Thyroid gland (tissue), 4 donors: Measurements from ENCODE around the gene NECTIN2.

Source experiments
- POLR2A ChIP-seq, 2 donors: fragments of 450-650 bp; IDR thresholded peaks; one replicate each; pipeline ENCODE4 v1.6.1; 2017; ENCODE audit warnings: antibody characterized with exemption in 2 of 2, mild to moderate bottlenecking in 2 of 2, moderate library complexity in 1 of 2
- TF ChIP-seq, protein P1 (sequence below), 6 experiments: fragments of 200-600 bp in 3 of 6; fragments of 450-650 bp in 3 of 6; sonication (generic) in 3 of 6; IDR thresholded peaks; one replicate each; pipeline ENCODE4 v1.5.1; 2016 to 2019; ENCODE audit warnings: antibody characterized with exemption in 6 of 6, mild to moderate bottlenecking in 2 of 6, inconsistent platforms in 1 of 6, moderate library complexity in 1 of 6

DNA sequence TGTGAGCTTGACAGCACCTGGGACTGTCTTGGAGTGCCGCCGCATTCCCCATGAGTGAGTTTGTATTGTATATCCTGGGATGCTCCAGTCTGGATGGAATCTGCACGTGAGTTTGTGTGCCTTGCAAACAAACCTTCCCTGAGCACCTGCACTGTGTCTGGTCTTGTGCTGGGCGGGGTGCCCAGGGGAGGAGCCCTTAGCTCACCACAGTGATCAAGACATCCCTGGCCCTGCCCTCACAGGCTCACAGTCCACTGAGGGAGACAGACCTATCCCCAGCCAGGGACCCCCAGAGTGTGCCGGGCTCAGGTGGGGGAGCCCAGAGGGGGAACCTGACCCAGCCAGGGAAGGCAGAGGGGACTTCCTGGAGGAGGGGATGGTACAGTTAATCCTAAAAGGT is 38.9 kb upstream of the NECTIN2 start:
- TF ChIP-seq, protein P1, sequence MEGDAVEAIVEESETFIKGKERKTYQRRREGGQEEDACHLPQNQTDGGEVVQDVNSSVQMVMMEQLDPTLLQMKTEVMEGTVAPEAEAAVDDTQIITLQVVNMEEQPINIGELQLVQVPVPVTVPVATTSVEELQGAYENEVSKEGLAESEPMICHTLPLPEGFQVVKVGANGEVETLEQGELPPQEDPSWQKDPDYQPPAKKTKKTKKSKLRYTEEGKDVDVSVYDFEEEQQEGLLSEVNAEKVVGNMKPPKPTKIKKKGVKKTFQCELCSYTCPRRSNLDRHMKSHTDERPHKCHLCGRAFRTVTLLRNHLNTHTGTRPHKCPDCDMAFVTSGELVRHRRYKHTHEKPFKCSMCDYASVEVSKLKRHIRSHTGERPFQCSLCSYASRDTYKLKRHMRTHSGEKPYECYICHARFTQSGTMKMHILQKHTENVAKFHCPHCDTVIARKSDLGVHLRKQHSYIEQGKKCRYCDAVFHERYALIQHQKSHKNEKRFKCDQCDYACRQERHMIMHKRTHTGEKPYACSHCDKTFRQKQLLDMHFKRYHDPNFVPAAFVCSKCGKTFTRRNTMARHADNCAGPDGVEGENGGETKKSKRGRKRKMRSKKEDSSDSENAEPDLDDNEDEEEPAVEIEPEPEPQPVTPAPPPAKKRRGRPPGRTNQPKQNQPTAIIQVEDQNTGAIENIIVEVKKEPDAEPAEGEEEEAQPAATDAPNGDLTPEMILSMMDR (IDR thresholded peaks at IDR 0.05), result no peak
- no peak for TF ChIP-seq POLR2A (IDR thresholded peaks at IDR 0.05)
